ENCODE measurements around the gene USP15. TPM values are rescaled to one million over a fixed set of nuclear protein-coding genes. Genes with fewer than 3 reads are reported as not detected.

USP15 gene
- total and polyA plus RNA-seq, 2 of the 8 experiments (the other 6 are each of a cell fraction or from before 2014, with no cell fraction given), result 12.7 to 38.6 TPM

- FAIRE-seq (no peak), DNase-seq (ENCODE audit: low read depth in 1 of 2, low spot score in 2 of 2) (no peak)
- no peak overlapping the region for H3K23ac ChIP-seq (ENCODE audit: insufficient read length)
- H4K91ac ChIP-seq (replicated peaks; ENCODE audit: insufficient read length, low read length), result no peak overlapping the region
- no peak overlapping the region for H4K5ac ChIP-seq (ENCODE audit: insufficient read length, low read depth, low read length)
- H3K9me3 ChIP-seq (ENCODE audit: insufficient read depth in 2 of 2, low read depth in 1 of 2, low read length in 1 of 2), result no peaks in the 10 kb centered on the region
- ChIA-PET POLR2A (ENCODE audit: partially characterized antibody) (no interaction called here), CTCF (ENCODE audit: partially characterized antibody) (no interaction called here)
- H3K4me1 ChIP-seq (replicated peaks in 1 of 4; ENCODE audit: control insufficient read depth in 3 of 4, insufficient read depth in 4 of 4, low read length in 3 of 4), result no peaks in the 10 kb centered on the region
- H3K14ac ChIP-seq (ENCODE audit: insufficient read length), result no peak overlapping the region
- no peak overlapping the region for H3K4me3 ChIP-seq (ENCODE audit: extremely low read depth in 1 of 4, insufficient read depth in 2 of 4, low read depth in 3 of 4, low read length in 4 of 4)
- H3K18ac ChIP-seq (ENCODE audit: extremely low read depth, low read length), result no peak overlapping the region
- H2AK5ac ChIP-seq (ENCODE audit: low read depth, low read length), result no peak overlapping the region
- H3K79me2 ChIP-seq (ENCODE audit: control insufficient read depth in 1 of 2, insufficient read depth in 2 of 2, low read length in 2 of 2), result no peaks in the 10 kb centered on the region
- H3K27ac ChIP-seq (ENCODE audit: low read depth, low read length), result no peak overlapping the region
- H2BK5ac ChIP-seq (ENCODE audit: low read depth, low read length), result no peak overlapping the region
- no peak overlapping the region for H3K4ac ChIP-seq (replicated peaks; ENCODE audit: insufficient read length, low read depth, low read length)
- H3K27me3 ChIP-seq (replicated peaks in 1 of 4; ENCODE audit: control insufficient read depth in 3 of 4, extremely low read depth in 1 of 4, insufficient read depth in 3 of 4, low read length in 3 of 4), result no peaks in the 10 kb centered on the region
- no peak overlapping the region for H2BK12ac ChIP-seq (ENCODE audit: low read depth, low read length)
- H2BK15ac ChIP-seq (ENCODE audit: low read length), result no peak overlapping the region
- no peak overlapping the region for H3K9ac ChIP-seq (replicated peaks in 1 of 4; ENCODE audit: extremely low read depth in 1 of 4, low read depth in 3 of 4, low read length in 3 of 4)
- no peaks in the 10 kb centered on the region for H3K79me1 ChIP-seq (ENCODE audit: low read depth, low read length)
- 95% methylated on average over 3 of the region's 3 CpGs; no CpG with 5 or more reads in 1 of the 2 experiments for WGBS, 2 experiments (ENCODE audit: extremely low coverage in 1 of 2, insufficient coverage in 1 of 2, insufficient read length in 1 of 2, insufficient replicate concordance in 2 of 2, low coverage in 1 of 2, low lambda C conversion rate in 2 of 2, missing lambda C conversion rate in 1 of 2)
- TF ChIP-seq TEAD4 (IDR thresholded peaks at IDR 0.05; ENCODE audit: low read depth, low read length) (no peak), CBX8 (IDR thresholded peaks at IDR 0.05; ENCODE audit: borderline replicate concordance, low read depth, low read length) (no peak), KDM1A (IDR thresholded peaks at IDR 0.05; ENCODE audit: borderline replicate concordance, low read length) (no peak), KDM4A (IDR thresholded peaks at IDR 0.05; ENCODE audit: low read depth, low read length, severe bottlenecking) (no peak), CEBPB (IDR thresholded peaks at IDR 0.05; ENCODE audit: low read depth, low read length) (no peak), CREB1 (IDR thresholded peaks at IDR 0.05) (no peak), POLR2AphosphoS5 (IDR thresholded peaks at IDR 0.05; ENCODE audit: low read depth, low read length) (no peak)
- TF ChIP-seq, protein P1, sequence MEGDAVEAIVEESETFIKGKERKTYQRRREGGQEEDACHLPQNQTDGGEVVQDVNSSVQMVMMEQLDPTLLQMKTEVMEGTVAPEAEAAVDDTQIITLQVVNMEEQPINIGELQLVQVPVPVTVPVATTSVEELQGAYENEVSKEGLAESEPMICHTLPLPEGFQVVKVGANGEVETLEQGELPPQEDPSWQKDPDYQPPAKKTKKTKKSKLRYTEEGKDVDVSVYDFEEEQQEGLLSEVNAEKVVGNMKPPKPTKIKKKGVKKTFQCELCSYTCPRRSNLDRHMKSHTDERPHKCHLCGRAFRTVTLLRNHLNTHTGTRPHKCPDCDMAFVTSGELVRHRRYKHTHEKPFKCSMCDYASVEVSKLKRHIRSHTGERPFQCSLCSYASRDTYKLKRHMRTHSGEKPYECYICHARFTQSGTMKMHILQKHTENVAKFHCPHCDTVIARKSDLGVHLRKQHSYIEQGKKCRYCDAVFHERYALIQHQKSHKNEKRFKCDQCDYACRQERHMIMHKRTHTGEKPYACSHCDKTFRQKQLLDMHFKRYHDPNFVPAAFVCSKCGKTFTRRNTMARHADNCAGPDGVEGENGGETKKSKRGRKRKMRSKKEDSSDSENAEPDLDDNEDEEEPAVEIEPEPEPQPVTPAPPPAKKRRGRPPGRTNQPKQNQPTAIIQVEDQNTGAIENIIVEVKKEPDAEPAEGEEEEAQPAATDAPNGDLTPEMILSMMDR (IDR thresholded peaks at IDR 0.05; ENCODE audit: control extremely low read depth in 1 of 3, insufficient read depth in 1 of 3, low read depth in 1 of 3, low read length in 3 of 3), result no peak
- no peak overlapping the region for H3K56ac ChIP-seq (replicated peaks; ENCODE audit: insufficient read length, low read depth, low read length)
- no peaks in the 10 kb centered on the region for H3K36me3 ChIP-seq (ENCODE audit: control insufficient read depth in 2 of 4, insufficient read depth in 4 of 4, low read length in 3 of 4)
- H2BK20ac ChIP-seq (ENCODE audit: low read length), result no peak overlapping the region
- H4K20me1 ChIP-seq (replicated peaks in 1 of 2; ENCODE audit: control insufficient read depth in 1 of 2, insufficient read depth in 2 of 2, low read length in 2 of 2), result no peaks in the 10 kb centered on the region
- no peak overlapping the region for H2BK120ac ChIP-seq (replicated peaks; ENCODE audit: low read depth, low read length)
- no peak overlapping the region for H2AFZ ChIP-seq (ENCODE audit: low read length)
- no peak overlapping the region for H3K4me2 ChIP-seq (ENCODE audit: insufficient read depth in 1 of 2, low read depth in 2 of 2, low read length in 2 of 2)
- H3K23me2 ChIP-seq (ENCODE audit: low read depth, low read length), result peaks cover 3% of the 10 kb centered on the region; the same call in 1 of the 2 replicates
- no peak overlapping the region for H4K8ac ChIP-seq (ENCODE audit: extremely low read depth, insufficient read depth, low read length)
These were observed 5.2 kb upstream of the USP15 start for GRCh38 chr12:62254967-62255366.

All from H1 (cell line).